Adrenal gland (tissue), 5 donors: ENCODE data around the gene HMHB1.

Experiments
- CTCF ChIP-seq, 6 experiments: fragments of 450-650 bp in 4 of 6; fragments of 200-600 bp in 2 of 6; sonication (generic) in 1 of 6; IDR thresholded peaks; 1 replicate in 5 of 6; 2 replicates in 1 of 6; pipeline versions ENCODE4 v1.5.1 to v1.8.0; 2016 to 2021; ENCODE audit warnings: antibody characterized with exemption in 6 of 6, mild to moderate bottlenecking in 2 of 6, moderate library complexity in 1 of 6
- POLR2A ChIP-seq, 2 donors: fragments of 450-650 bp; IDR thresholded peaks; one replicate each; pipeline ENCODE4 v1.6.1; 2017; ENCODE audit warnings: antibody characterized with exemption in 2 of 2, mild to moderate bottlenecking in 2 of 2, moderate library complexity in 1 of 2
- donor health status: DM: no; HTN: no; CAD: no.

DNA sequence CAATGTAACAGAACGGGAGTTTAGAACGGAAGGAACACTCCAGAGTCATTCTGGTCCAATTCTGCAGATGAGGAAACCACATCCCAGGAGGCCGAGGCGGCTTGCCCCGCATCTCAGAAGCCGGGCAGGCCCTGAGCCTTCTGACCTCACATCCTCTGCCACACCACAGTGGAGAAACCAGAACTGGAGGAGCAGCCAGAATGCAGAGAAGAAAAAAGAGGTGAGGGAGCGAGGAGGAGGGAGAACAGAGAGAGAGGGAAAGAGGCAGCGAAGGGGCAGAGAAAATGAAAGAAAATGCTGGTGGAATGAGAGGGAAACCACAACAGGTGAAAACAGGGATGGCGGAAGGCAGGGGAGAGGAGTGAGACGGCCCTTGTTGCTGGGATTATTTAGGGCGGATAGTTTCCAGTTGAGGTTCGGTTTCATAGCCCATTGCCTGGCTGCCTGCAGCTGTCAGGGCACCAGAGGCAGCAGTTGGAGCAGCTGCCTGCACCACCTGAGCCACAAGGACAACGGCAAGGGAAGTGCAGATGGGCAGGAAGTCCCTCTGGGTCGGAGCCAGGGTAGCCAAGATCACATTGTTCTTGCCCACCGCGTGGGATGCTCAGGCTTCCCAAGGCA lies at the start of gene HMHB1:
- TF ChIP-seq CTCF (IDR thresholded peaks at IDR 0.05) (no peak), POLR2A (IDR thresholded peaks at IDR 0.05) (no peak)
